Thyroid gland (tissue), 4 donors: Measurements from ENCODE around the gene EML2. TPM values are rescaled to one million over a fixed set of nuclear protein-coding genes. Genes with fewer than 3 reads are reported as not detected.

Experiments used
- DNase-seq, 2 donors: peaks; one replicate each; pipeline ENCODE4 v3.0.0-alpha.2; 2019
- H3K27ac ChIP-seq, 3 donors: fragments of 200-600 bp; sonication (generic); 1 replicate in 2 of 3; 2 replicates in 1 of 3; pipeline ENCODE4 v1.5.1; 2016 to 2019; ENCODE audit warnings: mild to moderate bottlenecking in 1 of 3, moderate library complexity in 1 of 3
- H3K27me3 ChIP-seq: fragments of 200-600 bp; sonication (generic); one replicate; pipeline ENCODE4 v1.5.1; 2019
- H3K36me3 ChIP-seq, 2 donors: fragments of 200-600 bp; sonication (generic); one replicate each; pipeline ENCODE4 v1.5.1; 2016 to 2019
- H3K4me1 ChIP-seq, 2 donors: fragments of 200-600 bp; sonication (generic); one replicate each; pipeline ENCODE4 v1.5.1; 2017 to 2019
- H3K4me3 ChIP-seq, 3 donors: fragments of 200-600 bp; sonication (generic); replicated peaks in 1 of 3; 1 replicate in 2 of 3; 2 replicates in 1 of 3; pipeline ENCODE4 v1.5.1; 2016; ENCODE audit warnings: mild to moderate bottlenecking in 1 of 3
- H3K9me3 ChIP-seq: fragments of 200-600 bp; sonication (generic); one replicate; pipeline ENCODE4 v1.5.1; 2017
- POLR2A ChIP-seq, 2 donors: fragments of 450-650 bp; IDR thresholded peaks; one replicate each; pipeline ENCODE4 v1.6.1; 2017; ENCODE audit warnings: antibody characterized with exemption in 2 of 2, mild to moderate bottlenecking in 2 of 2, moderate library complexity in 1 of 2
- WGBS, 2 donors: methylation state at CpG; one replicate each; pipeline ENCODE4 v1.1.5; 2017; 5-methylcytosine and 5-hydroxymethylcytosine counted together
- intact Hi-C: fragments of 100-400 bp; cut with DNase I; formaldehyde crosslinking; loops from one replicate; pipeline ENCODE4 v1.15.1; 2023
- total RNA-seq, 4 donors: library from RNA; depleted of rRNA; stranded (reverse); fragments of >200 nt; gene quantifications; one replicate each; pipeline ENCODE4 v1.2.3, GENCODE V29; 2016
- TF ChIP-seq, protein P1 (sequence below), 6 experiments: fragments of 200-600 bp in 3 of 6; fragments of 450-650 bp in 3 of 6; sonication (generic) in 3 of 6; IDR thresholded peaks; one replicate each; pipeline ENCODE4 v1.5.1; 2016 to 2019; ENCODE audit warnings: antibody characterized with exemption in 6 of 6, mild to moderate bottlenecking in 2 of 6, inconsistent platforms in 1 of 6, moderate library complexity in 1 of 6

EML2 gene
- total RNA-seq, 4 donors from 2014 or later: 33.1 to 148 (median 36.8) TPM

DNA sequence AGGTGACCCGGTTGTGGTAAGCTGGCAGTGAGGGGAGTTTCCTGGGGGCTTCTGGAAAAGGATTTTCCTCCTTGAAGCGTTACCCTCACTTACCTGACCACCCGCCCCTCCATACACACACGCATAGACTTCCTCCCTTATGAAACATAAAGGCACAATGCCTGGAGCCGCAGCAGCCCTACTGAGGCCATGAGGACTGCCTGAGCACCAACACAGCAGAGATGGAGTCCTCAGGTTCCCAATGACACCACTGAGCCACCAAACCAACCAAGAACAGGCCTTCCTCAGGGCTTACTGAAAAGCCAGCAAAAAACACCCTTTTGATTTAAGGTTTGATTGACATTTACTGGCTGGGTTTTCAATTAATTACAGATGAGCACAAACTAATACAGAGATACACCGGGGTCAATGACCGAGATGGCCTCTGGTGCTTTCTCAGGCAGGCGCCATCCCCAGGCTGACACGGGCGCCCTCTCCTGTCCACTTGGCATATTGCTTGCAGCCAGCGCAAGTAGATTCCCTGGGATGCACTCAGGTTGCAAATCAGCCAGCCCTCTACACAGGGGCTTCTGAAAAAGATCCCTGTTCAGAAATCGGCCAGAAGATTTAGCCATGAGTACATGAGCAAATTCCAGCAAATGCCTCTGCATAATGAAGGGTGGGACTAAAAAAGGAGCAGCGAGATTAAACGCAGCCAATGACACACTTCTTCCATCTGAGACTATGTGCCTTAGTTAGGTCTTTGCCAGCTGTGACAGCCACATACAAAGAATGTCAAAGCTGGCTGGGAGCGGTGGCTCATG, 69.4 kb downstream of the EML2 start:
- peak; percentile 31 to 56 for DNase-seq
- Histone ChIP-seq H3K4me3 (no peak overlapping the region), H3K9me3 (no peaks in the 10 kb centered on the region), H3K27me3 (no peaks in the 10 kb centered on the region), H3K4me1 (no peaks in the 10 kb centered on the region), H3K36me3 (no peaks in the 10 kb centered on the region), H3K27ac (no peak overlapping the region)
- TF ChIP-seq, protein P1, sequence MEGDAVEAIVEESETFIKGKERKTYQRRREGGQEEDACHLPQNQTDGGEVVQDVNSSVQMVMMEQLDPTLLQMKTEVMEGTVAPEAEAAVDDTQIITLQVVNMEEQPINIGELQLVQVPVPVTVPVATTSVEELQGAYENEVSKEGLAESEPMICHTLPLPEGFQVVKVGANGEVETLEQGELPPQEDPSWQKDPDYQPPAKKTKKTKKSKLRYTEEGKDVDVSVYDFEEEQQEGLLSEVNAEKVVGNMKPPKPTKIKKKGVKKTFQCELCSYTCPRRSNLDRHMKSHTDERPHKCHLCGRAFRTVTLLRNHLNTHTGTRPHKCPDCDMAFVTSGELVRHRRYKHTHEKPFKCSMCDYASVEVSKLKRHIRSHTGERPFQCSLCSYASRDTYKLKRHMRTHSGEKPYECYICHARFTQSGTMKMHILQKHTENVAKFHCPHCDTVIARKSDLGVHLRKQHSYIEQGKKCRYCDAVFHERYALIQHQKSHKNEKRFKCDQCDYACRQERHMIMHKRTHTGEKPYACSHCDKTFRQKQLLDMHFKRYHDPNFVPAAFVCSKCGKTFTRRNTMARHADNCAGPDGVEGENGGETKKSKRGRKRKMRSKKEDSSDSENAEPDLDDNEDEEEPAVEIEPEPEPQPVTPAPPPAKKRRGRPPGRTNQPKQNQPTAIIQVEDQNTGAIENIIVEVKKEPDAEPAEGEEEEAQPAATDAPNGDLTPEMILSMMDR (IDR thresholded peaks at IDR 0.05): peak; percentile 22 to 67 (median 48)
- no peak for TF ChIP-seq POLR2A (IDR thresholded peaks at IDR 0.05)
- 54 to 67% methylated on average over 14 to 15 of the region's 15 CpGs for WGBS, 2 donors
- intact Hi-C loops: no loop called here

DNA sequence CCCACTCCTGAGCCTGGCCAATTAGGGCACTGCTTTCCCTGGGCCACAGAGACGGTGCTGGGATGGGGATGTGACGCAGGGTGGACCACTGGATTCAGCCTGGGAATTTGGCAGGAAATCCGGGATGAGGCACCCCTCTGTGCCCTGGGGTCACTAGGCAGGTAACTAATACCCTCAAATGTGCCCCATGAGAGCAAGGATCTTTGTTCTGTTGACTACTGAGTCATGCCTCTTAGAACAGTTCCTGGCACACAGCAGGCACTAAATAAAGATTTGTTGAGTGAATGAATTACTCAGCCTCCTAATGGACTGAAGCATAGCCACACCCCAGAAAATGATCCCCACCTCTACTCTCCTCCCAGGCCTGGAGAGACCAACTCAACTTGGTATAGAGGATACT, 70.5 kb downstream of the EML2 start:
- TF ChIP-seq, protein P1 (IDR thresholded peaks at IDR 0.05): no peak
- no peak for TF ChIP-seq POLR2A (IDR thresholded peaks at IDR 0.05)
- H3K27me3 ChIP-seq: no peaks in the 10 kb centered on the region
- no peaks in the 10 kb centered on the region for H3K4me1 ChIP-seq
- intact Hi-C loops: no loop called here
- DNase-seq: no peak
- H3K9me3 ChIP-seq: no peaks in the 10 kb centered on the region
- H3K27ac ChIP-seq: no peak overlapping the region
- WGBS, 2 donors: 83 to 96% methylated on average over 1 to 3 of the region's 3 CpGs
- no peaks in the 10 kb centered on the region for H3K36me3 ChIP-seq
- no peak overlapping the region for H3K4me3 ChIP-seq

DNA sequence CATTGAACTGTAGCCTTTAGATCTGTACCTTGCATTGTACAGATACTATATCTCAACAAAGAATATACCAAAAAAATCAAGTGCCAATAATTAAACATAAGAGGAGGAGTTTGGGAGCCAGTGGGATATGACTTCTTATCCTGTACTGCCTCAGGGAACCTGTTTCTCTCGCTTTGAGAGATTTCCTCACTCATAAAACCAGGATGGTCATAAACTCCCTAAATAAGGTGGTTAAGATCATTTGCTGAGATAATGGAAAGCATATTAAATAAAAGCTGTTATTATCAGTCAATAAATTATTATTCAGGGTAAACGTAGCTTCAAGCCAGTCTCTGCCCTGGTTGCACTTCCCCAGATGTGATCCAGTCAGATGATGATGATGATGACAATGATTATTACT, 71.6 kb downstream of the EML2 start:
- H3K27me3 ChIP-seq: no peaks in the 10 kb centered on the region
- 94 to 95% methylated on average over 2 of the region's 2 CpGs for WGBS, 2 donors
- intact Hi-C loops: no loop called here
- TF ChIP-seq POLR2A (IDR thresholded peaks at IDR 0.05): no peak
- TF ChIP-seq, protein P1 (IDR thresholded peaks at IDR 0.05): no peak
- H3K4me1 ChIP-seq: no peaks in the 10 kb centered on the region
- no peak for DNase-seq
- no peak overlapping the region for H3K27ac ChIP-seq
- H3K9me3 ChIP-seq: no peaks in the 10 kb centered on the region
- no peak overlapping the region for H3K4me3 ChIP-seq
- H3K36me3 ChIP-seq: no peaks in the 10 kb centered on the region

DNA sequence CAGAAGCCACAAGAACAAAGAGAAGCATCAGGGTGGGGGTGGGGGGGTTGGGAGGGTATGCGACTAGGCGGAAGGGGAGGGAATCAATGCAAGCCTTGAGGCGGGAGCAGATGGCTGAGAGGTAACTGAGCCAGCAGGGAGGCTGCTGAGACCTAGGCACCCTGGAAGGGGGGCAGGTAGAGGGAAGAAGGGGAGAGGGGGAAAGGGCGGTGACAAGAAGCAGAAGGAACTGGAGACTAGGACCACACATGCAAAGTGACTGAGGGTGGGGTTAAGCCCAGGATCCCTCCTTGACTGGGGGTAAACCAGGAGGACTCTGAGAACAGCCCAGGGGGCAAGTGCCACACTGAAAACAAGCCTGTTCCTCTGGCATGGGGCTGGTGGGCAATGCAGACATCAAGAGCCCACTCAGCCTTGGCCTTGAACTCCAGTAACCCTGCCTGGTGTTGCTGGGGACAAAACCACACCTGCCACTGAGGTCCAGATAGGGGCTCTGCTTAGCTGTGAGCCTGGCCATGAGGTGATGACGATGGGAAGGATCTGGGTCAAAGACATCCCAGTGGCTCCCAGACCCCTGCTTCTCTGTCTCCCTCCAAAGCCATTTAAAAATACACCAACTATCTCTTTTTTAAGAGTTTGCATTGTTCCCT, 74.9 kb downstream of the EML2 start:
- Histone ChIP-seq H3K4me3 (no peak overlapping the region), H3K27ac (no peak overlapping the region), H3K4me1 (no peaks in the 10 kb centered on the region), H3K36me3 (no peaks in the 10 kb centered on the region), H3K9me3 (no peaks in the 10 kb centered on the region), H3K27me3 (no peaks in the 10 kb centered on the region)
- intact Hi-C loops: no loop called here
- WGBS, 2 donors: 75 to 80% methylated on average over 5 of the region's 5 CpGs
- TF ChIP-seq, protein P1 (IDR thresholded peaks at IDR 0.05): no peak
- no peak for TF ChIP-seq POLR2A (IDR thresholded peaks at IDR 0.05)
- no peak for DNase-seq

DNA sequence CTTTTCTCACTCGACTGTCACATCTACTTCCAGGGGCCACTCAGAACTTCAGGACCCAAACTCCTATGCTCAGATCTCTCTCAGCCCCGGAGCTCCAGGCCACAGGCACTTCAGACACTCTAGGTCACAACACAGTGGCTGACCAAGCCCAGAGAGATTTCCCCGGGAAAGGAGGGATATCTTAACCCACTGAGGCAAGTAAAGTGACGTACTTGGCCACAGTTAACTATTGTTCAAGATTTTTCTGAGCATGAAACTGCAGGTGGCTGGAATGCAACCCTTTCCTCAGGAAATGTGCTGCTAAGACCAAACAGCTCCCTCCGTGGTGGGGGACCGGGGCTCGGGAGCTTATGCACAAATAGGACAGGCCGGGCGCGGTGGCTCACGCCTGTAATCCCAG, 78.5 kb downstream of the EML2 start:
- no peaks in the 10 kb centered on the region for H3K27me3 ChIP-seq
- H3K4me1 ChIP-seq: no peaks in the 10 kb centered on the region
- TF ChIP-seq, protein P1 (IDR thresholded peaks at IDR 0.05): no peak
- TF ChIP-seq POLR2A (IDR thresholded peaks at IDR 0.05): no peak
- no peak overlapping the region for H3K4me3 ChIP-seq
- no peak for DNase-seq
- H3K9me3 ChIP-seq: no peaks in the 10 kb centered on the region
- H3K27ac ChIP-seq: no peak overlapping the region
- H3K36me3 ChIP-seq: no peaks in the 10 kb centered on the region
- intact Hi-C loops: no loop called here
- 77 to 82% methylated on average over 11 of the region's 11 CpGs for WGBS, 2 donors
